ENCODE results near the gene TOX2.
A peak's percentile ranks its signal among the peaks of the same experiment; 100 is the strongest.

Gene TOX2

DNA sequence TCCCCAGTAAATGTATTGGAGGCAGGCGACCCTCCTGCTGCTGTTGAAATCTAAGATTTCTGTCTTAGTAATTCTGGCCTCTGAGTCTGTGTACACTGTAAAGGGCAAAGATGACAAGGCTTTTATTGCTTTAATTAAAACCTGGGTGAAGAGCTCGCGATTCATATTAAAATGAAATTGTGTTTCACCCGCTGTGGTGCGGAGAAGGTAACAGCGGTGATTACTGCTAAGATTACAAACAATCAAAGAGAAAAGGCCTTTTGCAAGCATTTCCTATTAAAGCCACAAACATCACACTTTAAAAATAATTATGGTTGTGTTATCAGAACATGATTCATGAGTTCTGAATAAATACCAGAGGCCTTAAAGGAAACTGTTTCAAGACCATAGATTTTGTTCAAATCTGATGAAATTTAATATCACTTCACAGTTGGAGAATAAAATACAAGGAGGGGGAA, 69.3 kb downstream of the TOX2 start (continued):
- TF ChIP-seq, protein P1, sequence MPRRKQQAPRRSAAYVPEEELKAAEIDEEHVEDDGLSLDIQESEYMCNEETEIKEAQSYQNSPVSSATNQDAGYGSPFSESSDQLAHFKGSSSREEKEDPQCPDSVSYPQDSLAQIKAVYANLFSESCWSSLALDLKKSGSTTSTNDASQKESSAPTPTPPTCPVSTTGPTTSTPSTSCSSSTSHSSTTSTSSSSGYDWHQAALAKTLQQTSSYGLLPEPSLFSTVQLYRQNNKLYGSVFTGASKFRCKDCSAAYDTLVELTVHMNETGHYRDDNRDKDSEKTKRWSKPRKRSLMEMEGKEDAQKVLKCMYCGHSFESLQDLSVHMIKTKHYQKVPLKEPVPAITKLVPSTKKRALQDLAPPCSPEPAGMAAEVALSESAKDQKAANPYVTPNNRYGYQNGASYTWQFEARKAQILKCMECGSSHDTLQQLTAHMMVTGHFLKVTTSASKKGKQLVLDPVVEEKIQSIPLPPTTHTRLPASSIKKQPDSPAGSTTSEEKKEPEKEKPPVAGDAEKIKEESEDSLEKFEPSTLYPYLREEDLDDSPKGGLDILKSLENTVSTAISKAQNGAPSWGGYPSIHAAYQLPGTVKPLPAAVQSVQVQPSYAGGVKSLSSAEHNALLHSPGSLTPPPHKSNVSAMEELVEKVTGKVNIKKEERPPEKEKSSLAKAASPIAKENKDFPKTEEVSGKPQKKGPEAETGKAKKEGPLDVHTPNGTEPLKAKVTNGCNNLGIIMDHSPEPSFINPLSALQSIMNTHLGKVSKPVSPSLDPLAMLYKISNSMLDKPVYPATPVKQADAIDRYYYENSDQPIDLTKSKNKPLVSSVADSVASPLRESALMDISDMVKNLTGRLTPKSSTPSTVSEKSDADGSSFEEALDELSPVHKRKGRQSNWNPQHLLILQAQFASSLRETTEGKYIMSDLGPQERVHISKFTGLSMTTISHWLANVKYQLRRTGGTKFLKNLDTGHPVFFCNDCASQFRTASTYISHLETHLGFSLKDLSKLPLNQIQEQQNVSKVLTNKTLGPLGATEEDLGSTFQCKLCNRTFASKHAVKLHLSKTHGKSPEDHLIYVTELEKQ (tag by site-specific recombination; IDR thresholded peaks at IDR 0.05; ENCODE audit: borderline replicate concordance): no peak
- TF ChIP-seq ZNF530 (tag by site-specific recombination; IDR thresholded peaks at IDR 0.05; ENCODE audit: low read depth): no peak
- TF ChIP-seq BCL11A (tag by site-specific recombination; IDR thresholded peaks at IDR 0.05; ENCODE audit: low read depth): no peak
- TF ChIP-seq ZNF362 (tag by site-specific recombination; IDR thresholded peaks at IDR 0.05): no peak
- TF ChIP-seq ZXDB (tag by site-specific recombination; IDR thresholded peaks at IDR 0.05): no peak
- TF ChIP-seq KLF8 (tag by site-specific recombination; IDR thresholded peaks at IDR 0.05): no peak
- TF ChIP-seq, protein P2, sequence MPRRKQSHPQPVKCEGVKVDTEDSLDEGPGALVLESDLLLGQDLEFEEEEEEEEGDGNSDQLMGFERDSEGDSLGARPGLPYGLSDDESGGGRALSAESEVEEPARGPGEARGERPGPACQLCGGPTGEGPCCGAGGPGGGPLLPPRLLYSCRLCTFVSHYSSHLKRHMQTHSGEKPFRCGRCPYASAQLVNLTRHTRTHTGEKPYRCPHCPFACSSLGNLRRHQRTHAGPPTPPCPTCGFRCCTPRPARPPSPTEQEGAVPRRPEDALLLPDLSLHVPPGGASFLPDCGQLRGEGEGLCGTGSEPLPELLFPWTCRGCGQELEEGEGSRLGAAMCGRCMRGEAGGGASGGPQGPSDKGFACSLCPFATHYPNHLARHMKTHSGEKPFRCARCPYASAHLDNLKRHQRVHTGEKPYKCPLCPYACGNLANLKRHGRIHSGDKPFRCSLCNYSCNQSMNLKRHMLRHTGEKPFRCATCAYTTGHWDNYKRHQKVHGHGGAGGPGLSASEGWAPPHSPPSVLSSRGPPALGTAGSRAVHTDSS (tag by site-specific recombination; IDR thresholded peaks at IDR 0.05): no peak; the same call in 1 of the 2 replicates
- TF ChIP-seq ZFP41 (tag by site-specific recombination; IDR thresholded peaks at IDR 0.05; ENCODE audit: borderline replicate concordance): no peak
- no peak for TF ChIP-seq ZNF19 (tag by site-specific recombination; IDR thresholded peaks at IDR 0.05; ENCODE audit: low read depth)
- no peak for TF ChIP-seq ZBTB7A (tag by site-specific recombination; IDR thresholded peaks at IDR 0.05; ENCODE audit: low read depth)
- no peak for TF ChIP-seq ZNF175 (tag by site-specific recombination; IDR thresholded peaks at IDR 0.05)
- no peak for TF ChIP-seq ZBTB10 (tag by site-specific recombination; IDR thresholded peaks at IDR 0.05)
- TF ChIP-seq ZNF394 (tag by site-specific recombination; IDR thresholded peaks at IDR 0.05; ENCODE audit: borderline replicate concordance): no peak
- no peak for TF ChIP-seq ZNF600 (tag by site-specific recombination; IDR thresholded peaks at IDR 0.05)
- no peak for TF ChIP-seq ZIC2 (tag by site-specific recombination; IDR thresholded peaks at IDR 0.05)
- TF ChIP-seq, protein P3, sequence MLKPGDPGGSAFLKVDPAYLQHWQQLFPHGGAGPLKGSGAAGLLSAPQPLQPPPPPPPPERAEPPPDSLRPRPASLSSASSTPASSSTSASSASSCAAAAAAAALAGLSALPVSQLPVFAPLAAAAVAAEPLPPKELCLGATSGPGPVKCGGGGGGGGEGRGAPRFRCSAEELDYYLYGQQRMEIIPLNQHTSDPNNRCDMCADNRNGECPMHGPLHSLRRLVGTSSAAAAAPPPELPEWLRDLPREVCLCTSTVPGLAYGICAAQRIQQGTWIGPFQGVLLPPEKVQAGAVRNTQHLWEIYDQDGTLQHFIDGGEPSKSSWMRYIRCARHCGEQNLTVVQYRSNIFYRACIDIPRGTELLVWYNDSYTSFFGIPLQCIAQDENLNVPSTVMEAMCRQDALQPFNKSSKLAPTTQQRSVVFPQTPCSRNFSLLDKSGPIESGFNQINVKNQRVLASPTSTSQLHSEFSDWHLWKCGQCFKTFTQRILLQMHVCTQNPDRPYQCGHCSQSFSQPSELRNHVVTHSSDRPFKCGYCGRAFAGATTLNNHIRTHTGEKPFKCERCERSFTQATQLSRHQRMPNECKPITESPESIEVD (tag by site-specific recombination; IDR thresholded peaks at IDR 0.05): peak; percentile 91
- TF ChIP-seq ZNF548 (tag by site-specific recombination; IDR thresholded peaks at IDR 0.05): no peak
- no peak for TF ChIP-seq ZNF423 (tag by site-specific recombination; IDR thresholded peaks at IDR 0.05)
- no peak for TF ChIP-seq ZNF624 (tag by site-specific recombination; IDR thresholded peaks at IDR 0.05)
- TF ChIP-seq ZNF404 (tag by site-specific recombination; IDR thresholded peaks at IDR 0.05): no peak
- TF ChIP-seq ZNF549 (tag by site-specific recombination; IDR thresholded peaks at IDR 0.05): no peak
- no peak for TF ChIP-seq GLIS2 (tag by site-specific recombination; IDR thresholded peaks at IDR 0.05)
- TF ChIP-seq ZNF626 (tag by site-specific recombination; IDR thresholded peaks at IDR 0.05): no peak
- TF ChIP-seq ZNF23 (tag by site-specific recombination; IDR thresholded peaks at IDR 0.05; ENCODE audit: borderline replicate concordance): no peak
- TF ChIP-seq ZNF664 (tag by site-specific recombination; IDR thresholded peaks at IDR 0.05): no peak
- TF ChIP-seq ZBTB8A (tag by site-specific recombination; IDR thresholded peaks at IDR 0.05): peak; percentile 23; the same call in 1 of the 2 replicates
- TF ChIP-seq ZNF76 (tag by site-specific recombination; IDR thresholded peaks at IDR 0.05; ENCODE audit: borderline replicate concordance, low read depth): no peak
- TF ChIP-seq MZF1 (tag by site-specific recombination; IDR thresholded peaks at IDR 0.05; ENCODE audit: borderline replicate concordance): no peak
- TF ChIP-seq HOXD13 (CRISPR knock-in tag; IDR thresholded peaks at IDR 0.05; ENCODE audit: borderline replicate concordance): no peak
- no peak for TF ChIP-seq ZNF501 (tag by site-specific recombination; IDR thresholded peaks at IDR 0.05)

Measured in HEK293 (cell line).